Sigmoid colon (tissue), 4 donors: ENCODE results near the gene FKBP6.
"Not testable (repeated sequence)": the region's sequence is repeated elsewhere in the genome, so short reads cannot be mapped to it uniquely, and the experiment has no call there.

Experiments
- CTCF ChIP-seq, 4 experiments: fragments of 450-650 bp in 3 of 4; fragments of 200-600 bp in 1 of 4; IDR thresholded peaks; one replicate each; pipeline ENCODE4 v1.5.1; 2016 to 2019; ENCODE audit warnings: antibody characterized with exemption in 4 of 4, mild to moderate bottlenecking in 3 of 4, moderate library complexity in 2 of 4
- EP300 ChIP-seq, 4 donors: sonication (generic); formaldehyde crosslinking; IDR thresholded peaks; one replicate each; pipeline ENCODE4 v1.6.1; 2017; ENCODE audit warnings: antibody characterized with exemption in 4 of 4
- POLR2A ChIP-seq, 2 donors: fragments of 450-650 bp; IDR thresholded peaks; one replicate each; pipeline ENCODE4 v1.6.1; 2016; ENCODE audit warnings: antibody characterized with exemption in 2 of 2, mild to moderate bottlenecking in 2 of 2, moderate library complexity in 2 of 2
- POLR2AphosphoS5 ChIP-seq, 4 donors: sonication (generic); formaldehyde crosslinking; IDR thresholded peaks; one replicate each; pipeline ENCODE4 v1.6.1; 2017; ENCODE audit warnings: antibody characterized with exemption in 4 of 4

GRCh38 chr7:73323434-73324080, 4.4 kb upstream of the FKBP6 start:
- not testable (repeated sequence) for TF ChIP-seq CTCF, POLR2A, POLR2AphosphoS5, EP300 (IDR thresholded peaks at IDR 0.05)
